ENCODE measurements around the gene ELOVL1.

ELOVL1 gene

DNA sequence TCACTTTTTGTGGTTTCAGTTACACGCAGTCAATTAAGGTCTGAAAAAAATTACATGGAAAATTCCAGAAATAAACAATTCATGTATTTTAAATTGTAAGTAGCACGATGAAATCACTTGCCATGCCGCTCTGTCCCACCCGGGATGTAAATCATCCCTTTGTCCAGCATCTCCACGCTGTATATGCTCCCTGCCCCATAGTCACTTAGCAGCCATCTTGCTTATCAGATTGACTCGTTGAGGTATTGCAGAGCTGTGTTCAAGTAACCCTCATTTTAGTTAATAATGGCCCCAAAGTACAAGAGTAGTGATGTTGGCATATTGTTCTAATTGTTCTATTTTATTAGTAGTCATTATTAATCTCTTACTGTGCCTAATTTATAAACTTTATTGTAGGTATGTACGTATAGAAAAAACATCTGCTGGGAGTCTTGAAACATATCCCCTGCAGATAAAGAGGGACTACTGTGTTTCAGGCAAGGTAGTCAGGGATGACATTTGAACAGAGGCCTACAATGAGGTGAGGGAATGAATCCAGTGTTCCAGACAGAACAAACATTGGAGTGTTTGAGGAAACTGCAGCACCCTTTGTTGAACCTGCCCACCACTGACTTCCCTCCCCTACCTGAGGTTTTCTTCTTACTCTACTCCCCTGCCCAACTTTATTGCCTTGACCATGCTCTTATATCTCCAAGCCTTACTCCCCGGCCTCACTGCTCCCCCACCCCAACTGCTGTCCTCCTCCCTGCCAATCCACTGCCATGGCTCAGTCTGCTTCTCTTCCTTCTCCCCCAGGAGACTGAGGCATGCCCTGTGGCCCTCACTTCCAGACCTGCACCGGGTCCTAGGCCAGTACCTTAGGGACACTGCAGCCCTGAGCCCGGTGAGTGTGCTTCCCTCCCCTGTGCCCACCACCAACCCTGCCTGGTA lies 16.1 kb downstream of the ELOVL1 start:
- TF ChIP-seq, protein P1, sequence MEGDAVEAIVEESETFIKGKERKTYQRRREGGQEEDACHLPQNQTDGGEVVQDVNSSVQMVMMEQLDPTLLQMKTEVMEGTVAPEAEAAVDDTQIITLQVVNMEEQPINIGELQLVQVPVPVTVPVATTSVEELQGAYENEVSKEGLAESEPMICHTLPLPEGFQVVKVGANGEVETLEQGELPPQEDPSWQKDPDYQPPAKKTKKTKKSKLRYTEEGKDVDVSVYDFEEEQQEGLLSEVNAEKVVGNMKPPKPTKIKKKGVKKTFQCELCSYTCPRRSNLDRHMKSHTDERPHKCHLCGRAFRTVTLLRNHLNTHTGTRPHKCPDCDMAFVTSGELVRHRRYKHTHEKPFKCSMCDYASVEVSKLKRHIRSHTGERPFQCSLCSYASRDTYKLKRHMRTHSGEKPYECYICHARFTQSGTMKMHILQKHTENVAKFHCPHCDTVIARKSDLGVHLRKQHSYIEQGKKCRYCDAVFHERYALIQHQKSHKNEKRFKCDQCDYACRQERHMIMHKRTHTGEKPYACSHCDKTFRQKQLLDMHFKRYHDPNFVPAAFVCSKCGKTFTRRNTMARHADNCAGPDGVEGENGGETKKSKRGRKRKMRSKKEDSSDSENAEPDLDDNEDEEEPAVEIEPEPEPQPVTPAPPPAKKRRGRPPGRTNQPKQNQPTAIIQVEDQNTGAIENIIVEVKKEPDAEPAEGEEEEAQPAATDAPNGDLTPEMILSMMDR (IDR thresholded peaks at IDR 0.05; ENCODE audit: extremely low read depth, insufficient read depth, missing control alignments): no peak
- DNase-seq (ENCODE audit: low spot score): no peak
- in situ Hi-C loops (cut with MboI; ENCODE audit: low pct_unique_long_range_greater_than_20kb, low sequenced_read_pairs, unreplicated experiment): loop anchor here (25.0 kb wide), 1 partner anchor 114 kb away; no protein-coding TSS in a partner anchor

DNA sequence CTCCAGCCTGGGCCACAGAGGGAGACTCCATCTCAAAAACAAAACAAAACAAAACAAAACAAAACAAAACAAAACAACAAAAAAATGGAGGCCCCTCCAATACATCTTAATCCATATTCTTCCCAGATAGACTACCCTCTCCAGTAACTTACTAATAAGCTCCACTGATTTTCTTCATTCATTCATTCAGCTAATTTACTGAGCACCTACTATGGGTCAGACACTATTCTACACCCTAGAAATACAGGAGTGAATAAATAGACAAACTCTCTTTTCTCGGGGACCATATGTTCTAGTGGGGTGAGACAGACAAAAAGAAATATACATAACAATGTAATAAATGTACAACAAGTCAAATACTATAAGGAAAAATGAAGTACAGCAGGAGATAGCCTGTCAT lies 16.8 kb downstream of the ELOVL1 start:
- in situ Hi-C loops (cut with MboI; ENCODE audit: low pct_unique_long_range_greater_than_20kb, low sequenced_read_pairs, unreplicated experiment): loop anchor here (25.0 kb wide), 1 partner anchor 114 kb away; no protein-coding TSS in a partner anchor
- no peak for DNase-seq (ENCODE audit: low spot score)
- TF ChIP-seq, protein P1 (IDR thresholded peaks at IDR 0.05; ENCODE audit: extremely low read depth, insufficient read depth, missing control alignments): no peak

DNA sequence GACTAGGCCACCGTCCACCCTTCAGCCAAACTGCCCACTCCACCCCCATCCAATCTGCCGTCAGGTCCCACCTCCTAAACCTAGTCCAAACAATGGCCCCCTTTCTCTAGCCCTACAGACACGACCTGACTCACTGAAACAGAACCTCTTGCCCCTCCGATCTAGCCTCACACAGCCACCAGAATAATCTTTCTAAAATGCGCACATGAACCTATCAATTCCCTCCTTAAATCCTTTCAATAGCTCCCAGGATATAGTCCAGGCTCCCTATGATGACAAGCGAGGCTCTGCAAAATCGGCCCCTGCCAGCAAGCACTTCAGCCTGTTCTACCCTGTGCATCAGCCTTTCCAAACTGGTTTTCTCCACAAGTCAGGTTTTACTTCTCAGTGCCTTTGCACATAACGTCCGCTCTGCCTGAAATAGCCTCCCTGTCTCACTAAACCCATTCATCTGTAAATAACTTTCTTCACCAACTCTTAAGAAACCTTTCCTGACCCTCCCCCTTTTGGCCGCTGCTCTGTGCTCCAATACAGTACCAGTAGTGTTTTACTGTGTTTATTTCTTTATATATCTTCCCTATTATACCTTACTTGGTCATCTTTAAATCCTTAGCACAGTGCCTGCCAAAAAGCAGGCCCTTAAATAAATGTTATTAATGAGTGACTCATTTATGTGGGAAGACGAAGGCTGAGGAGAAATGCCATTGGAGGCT lies 18.1 kb downstream of the ELOVL1 start:
- in situ Hi-C loops (cut with MboI; ENCODE audit: low pct_unique_long_range_greater_than_20kb, low sequenced_read_pairs, unreplicated experiment): loop anchor here (25.0 kb wide), 1 partner anchor 112 kb away; no protein-coding TSS in a partner anchor
- TF ChIP-seq, protein P1 (IDR thresholded peaks at IDR 0.05; ENCODE audit: extremely low read depth, insufficient read depth, missing control alignments): no peak
- no peak for DNase-seq (ENCODE audit: low spot score)

DNA sequence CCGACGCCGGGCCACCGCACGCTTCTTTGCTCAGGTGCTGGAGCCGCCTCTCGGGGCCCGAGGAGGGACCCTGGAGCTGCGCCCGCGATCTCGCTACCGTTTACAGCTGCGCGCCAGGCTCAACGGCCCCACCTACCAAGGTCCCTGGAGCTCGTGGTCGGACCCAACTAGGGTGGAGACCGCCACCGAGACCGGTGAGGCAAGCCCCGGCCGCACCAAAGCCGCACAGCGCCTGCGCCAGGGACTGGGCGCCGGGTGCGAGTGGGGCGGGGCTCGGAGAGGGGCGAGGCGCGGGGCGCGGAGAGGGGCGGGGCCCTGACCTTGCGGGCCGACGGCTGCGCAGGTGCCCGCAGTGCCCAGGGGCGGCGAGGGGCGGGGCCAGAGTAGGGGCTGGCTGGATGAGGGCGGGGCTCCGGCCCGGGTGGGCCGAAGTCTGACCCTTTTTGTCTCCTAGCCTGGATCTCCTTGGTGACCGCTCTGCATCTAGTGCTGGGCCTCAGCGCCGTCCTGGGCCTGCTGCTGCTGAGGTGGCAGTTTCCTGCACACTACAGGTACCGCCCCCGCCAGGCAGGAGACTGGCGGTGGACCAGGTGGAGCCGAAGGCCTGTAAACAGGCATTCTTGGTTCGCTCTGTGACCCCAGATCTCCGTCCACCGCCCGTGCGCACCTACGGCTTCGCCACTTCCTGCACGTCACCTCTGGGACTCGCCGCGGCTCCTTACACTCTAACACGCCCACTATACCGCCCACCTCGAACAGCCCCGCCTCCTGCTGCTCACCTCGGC lies 18.8 kb downstream of the ELOVL1 start:
- DNase-seq (ENCODE audit: low spot score): no peak
- in situ Hi-C loops (cut with MboI; ENCODE audit: low pct_unique_long_range_greater_than_20kb, low sequenced_read_pairs, unreplicated experiment): no loop called here
- TF ChIP-seq, protein P1 (IDR thresholded peaks at IDR 0.05; ENCODE audit: extremely low read depth, insufficient read depth, missing control alignments): no peak

DNA sequence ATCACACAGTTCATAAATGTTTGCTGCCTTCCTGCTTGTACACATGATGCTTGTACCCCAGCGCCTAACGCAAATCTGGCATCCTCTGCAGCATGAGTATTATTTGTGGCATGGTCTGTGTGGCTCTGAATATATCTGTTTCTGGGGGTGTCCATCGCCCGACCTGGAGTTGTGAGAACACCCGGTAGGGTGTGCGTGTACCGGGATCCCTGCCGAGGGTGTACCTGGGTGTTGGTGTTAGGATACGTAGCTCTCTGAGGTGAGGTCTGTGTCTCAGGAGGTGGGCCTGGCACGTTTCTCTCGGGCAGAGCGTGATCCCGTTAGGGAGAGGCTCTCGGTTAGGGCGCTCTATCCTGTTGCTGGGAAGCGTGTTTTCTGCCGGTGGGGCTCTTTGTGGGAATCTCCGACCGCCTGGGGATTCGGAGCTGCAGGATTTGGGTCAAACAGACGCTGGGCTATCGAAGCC lies 19.4 kb downstream of the ELOVL1 start:
- TF ChIP-seq, protein P1 (IDR thresholded peaks at IDR 0.05; ENCODE audit: extremely low read depth, insufficient read depth, missing control alignments): no peak
- DNase-seq (ENCODE audit: low spot score): no peak
- in situ Hi-C loops (cut with MboI; ENCODE audit: low pct_unique_long_range_greater_than_20kb, low sequenced_read_pairs, unreplicated experiment): no loop called here

DNA sequence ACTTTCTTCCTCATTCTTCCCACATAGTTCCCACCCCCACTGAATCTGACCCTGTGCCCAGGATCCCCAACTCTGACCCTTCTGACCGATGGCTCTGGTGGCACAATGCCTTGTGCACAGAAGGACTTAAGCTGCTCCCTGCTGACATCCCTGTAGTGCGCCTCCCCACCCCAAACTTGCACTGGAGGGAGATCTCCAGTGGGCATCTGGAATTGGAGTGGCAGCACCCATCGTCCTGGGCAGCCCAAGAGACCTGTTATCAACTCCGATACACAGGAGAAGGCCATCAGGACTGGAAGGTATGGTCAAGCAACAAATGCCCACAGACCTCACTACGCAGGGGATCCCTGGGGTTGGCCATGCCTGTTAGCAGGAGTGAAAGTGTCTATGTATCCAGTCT lies 21.2 kb downstream of the ELOVL1 start:
- DNase-seq (ENCODE audit: low spot score): no peak
- TF ChIP-seq, protein P1 (IDR thresholded peaks at IDR 0.05; ENCODE audit: extremely low read depth, insufficient read depth, missing control alignments): no peak
- in situ Hi-C loops (cut with MboI; ENCODE audit: low pct_unique_long_range_greater_than_20kb, low sequenced_read_pairs, unreplicated experiment): no loop called here

All from GM13977 (cell line).